HG03097 (cell line): ENCODE results near the gene KIRREL1.
A peak's percentile ranks its signal among the peaks of the same experiment; 100 is the strongest.
"Not testable (repeated sequence)": the region's sequence is repeated elsewhere in the genome, so short reads cannot be mapped to it uniquely, and the experiment has no call there.

ENCODE experiments used
- ATAC-seq: cut with Tn5 transposase; IDR thresholded peaks from one replicate; pipeline ENCODE4 v1.9.1; 2021; ENCODE audit not compliant: unreplicated experiment, low FRiP score

KIRREL1 gene

DNA sequence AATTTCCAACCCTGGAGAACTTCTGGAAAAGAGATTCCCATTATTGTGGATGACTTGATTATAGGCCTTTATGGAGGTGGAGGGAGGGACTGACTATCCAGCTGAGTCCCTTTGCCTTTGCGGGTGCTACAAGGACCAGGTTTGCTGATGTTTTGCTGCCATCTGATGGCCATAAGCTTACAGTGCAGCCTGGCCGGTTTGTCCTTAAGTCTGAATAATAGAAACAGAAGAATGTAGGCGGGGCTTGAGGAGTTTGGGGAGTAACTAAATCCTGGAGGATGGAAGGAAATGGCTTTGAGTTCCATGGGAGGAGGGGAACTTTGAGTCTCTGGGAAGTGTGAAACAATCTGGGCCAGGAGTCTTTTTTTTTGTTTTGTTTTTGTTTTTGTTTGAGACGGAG is 131.6 kb downstream of the KIRREL1 start:
- ATAC-seq, result peak; percentile 66

DNA sequence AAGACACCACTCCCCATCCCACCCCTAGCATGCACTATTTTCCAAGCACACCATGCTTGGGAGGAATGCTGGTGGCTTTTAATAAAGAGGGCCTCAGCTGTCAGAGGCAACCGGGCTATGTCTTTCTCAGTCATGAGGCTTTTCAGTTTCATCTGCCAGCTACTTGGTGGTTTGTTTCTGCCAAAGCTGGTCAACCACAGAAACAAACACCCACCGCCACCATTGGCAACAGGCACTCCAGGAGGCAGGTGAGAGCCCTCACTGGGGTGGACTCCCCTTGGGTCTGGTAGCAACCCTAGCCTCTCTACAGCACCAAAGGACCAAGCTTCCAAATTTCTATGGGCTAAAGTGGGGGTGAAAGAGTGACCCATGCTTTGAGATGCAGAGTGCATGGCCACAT is 133.0 kb downstream of the KIRREL1 start:
- ATAC-seq, result peak; percentile 51

DNA sequence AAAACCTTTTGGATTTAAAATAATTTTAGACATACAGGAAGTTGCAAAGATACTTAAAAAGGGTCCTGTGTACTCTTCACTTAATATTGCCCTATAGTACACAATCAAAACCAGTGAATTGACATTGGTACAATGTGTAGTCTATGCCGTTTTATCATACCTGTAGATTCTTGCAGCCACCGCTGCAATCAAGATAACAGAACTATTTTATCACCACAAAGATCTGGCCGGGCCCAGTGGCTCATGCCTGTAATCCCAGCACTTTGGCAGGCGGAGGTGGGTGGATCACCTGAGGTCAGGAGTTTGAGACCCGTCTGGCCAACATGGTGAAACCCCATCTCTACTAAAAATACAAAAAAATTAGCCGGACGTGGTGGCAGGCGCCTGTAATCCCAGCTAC is 135.1 kb downstream of the KIRREL1 start:
- ATAC-seq, result not testable (repeated sequence)

DNA sequence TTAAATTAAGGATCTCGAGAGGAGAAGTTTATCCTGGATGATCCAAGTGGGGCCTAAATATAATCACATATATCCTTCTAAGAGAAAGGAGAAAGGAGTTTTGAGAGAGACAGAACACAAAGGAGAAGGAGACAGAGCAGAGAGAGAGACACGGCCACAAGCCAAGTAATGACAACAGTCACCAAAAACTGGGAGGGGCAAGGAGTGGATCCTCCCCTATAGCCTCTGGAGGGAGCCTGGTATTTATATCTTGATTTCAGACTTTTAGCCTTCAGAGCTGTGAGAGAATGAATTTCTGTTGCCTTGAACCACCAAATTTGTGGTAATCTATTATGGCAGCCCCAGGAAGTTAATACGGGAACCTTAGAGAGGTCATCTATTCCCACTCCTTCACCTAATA is 137.8 kb downstream of the KIRREL1 start:
- ATAC-seq, result no peak

DNA sequence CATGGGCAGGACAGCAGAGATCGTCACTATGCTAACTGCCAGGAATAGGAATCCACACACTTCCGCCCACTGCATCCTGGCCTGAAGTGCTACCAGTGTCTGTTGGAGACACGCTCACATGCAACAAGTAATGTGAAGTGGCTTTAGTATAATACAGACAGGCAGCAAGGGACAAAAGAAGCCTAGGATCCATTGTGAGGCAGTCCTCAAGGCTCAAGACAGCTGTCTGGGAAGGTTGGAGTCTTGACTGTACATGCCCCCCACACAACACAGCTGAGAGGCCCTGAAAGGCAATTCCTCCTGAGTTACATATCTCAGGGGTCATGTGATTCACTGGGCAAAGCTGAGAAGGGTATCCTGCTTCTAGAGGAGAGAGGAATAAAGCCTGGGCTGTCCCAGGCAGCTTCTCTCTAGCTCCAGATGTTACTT is 147.3 kb downstream of the KIRREL1 start:
- no peak for ATAC-seq

DNA sequence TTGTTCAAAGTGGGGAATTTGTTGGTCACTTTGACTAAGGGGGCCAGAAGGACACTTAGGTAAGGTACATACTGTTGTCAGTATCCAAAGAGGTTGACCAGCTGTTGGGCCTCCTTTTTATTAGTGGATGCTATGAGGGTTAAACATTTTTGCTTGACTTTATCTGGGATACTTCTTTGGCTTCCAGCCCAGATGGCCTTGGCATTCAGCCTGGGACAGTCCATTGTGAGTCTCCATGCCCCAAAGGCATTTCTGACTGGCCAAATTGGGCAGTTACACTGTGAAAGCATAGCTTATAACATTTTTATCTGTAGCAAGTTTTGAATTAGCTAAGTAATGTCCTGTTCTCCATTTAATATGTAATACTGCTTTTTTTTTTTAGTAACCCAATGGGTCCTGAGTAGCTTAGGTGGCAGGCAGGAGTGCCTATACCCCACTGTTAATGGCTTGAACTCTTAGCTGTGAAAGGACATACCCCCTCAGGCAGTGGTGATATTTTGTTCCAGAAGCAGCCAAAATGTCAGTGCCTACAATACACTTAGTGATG is 151.8 kb downstream of the KIRREL1 start:
- ATAC-seq, result no peak

DNA sequence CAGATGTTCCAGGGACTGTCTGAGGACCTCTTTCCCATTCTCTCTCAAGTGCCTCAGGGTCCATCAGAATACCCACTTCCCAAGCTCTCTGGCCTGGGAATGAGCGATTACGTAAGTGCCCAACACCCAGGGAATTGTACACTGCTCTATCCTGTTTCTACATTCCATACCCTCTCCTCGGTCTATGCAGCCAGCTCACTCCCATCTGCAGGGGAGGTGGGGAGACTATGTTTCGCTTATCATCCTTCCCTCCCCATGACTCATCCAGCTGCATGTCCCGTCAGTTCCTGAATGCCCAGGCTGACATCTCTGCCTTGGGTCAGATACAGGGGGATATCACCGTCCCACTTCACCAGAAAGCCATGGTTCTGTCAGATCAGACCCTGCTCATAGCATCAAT is 152.7 kb downstream of the KIRREL1 start:
- no peak for ATAC-seq

DNA sequence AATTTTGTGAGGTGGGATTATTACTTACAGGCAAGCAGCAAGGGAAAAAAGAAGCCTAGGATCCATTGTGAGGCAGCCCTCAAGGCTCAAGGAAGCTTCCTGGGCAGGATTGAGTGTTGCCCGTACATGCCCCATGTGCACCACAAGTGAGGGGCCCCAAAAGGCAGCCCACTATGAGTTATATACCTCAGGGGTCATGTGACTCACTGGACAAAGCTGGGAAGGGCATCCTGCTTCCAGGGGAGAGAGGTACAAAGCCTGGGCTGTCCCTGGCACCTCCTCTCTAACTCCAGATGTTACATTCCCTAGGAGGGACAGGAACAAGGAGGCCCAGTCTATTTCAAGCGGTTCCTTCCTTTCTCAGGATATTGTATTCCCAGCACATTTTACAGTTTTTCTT is 153.3 kb downstream of the KIRREL1 start:
- ATAC-seq, result no peak

DNA sequence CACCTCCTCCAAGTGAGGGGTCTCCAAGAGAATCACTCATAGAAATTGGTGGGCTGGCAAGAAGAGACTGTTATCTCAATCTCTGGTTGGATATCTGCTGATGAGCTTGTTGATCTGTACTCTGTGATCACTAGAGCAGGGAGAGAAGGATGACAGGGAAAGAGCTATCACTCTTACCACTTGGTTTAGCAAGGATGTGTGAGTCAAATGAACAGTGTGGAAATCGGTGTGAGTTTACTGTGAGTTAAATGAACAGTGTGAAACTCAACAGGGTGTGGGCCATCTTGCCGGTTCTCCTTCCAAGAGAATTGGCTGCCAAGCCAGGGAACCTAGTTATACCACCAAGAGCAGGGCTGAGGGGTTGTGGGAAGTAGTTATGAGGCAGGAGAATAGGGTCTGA is 154.0 kb downstream of the KIRREL1 start:
- ATAC-seq, result no peak

DNA sequence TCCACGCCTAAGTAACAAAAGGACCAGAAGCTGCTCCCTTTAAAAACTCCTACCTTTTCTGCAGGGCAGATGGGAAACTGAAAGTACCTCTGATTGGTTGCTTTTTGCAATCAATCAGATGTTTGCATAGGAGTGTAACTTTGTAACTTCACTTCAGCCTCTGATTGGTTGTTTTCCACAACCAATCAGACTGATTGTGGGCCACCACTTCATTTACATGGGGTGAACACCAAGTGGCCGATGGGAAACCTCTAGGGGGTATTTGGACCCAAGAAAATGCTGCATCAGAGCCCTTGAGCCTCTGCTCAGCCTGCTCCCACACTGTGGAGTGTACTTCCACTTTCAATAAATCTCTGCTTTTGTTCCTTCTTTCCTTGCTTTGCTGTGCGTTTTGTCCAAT is 154.4 kb downstream of the KIRREL1 start:
- no peak for ATAC-seq

DNA sequence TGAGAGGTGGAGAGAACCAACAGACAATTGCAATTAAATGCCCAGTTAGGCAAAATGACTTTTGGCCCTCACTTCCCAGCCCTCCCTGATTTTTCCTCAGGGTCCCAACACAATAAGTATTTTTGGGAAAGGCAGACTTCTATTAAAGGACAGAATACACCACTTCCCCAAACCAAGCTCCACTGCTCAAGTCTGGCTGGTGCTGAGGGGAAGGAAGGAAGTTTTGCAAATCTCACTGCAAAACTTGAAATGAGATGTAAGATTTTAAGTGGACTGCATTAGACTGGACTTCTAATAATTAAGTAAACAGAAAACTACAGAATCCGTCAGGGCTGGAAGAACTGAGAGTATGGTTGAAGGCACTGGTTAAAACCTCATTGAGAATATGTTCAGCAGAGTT is 155.0 kb downstream of the KIRREL1 start:
- ATAC-seq, result no peak

DNA sequence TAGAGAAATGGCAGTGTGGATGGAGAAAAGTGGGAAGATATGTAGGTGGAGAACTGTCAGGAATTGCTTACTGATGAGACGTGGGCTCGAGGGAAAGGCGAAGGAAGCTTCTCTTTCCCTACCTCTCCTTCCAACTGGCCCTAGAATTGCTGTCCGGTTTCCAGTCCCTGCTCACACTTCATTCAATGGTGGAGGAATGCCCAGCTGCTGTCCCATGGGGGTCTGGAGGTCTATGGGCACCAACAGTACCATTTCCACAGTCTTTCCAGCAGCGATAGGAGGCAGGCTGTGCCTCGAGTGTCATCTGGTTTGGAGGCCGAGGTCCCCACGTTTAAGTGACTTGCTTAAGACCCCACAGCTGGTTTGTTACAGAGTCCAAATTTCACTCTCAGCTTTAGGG is 155.7 kb downstream of the KIRREL1 start:
- no peak for ATAC-seq
